Endothelial cell of umbilical vein (primary cell): ENCODE measurements around the gene SULT1A1. TPM values are rescaled to one million over a fixed set of nuclear protein-coding genes. Genes with fewer than 3 reads are reported as not detected.

Experiments used
- BruUV-seq: library from RNA; stranded (reverse); fragments of 400-500 nt; replicated peaks from 2 replicates; lab custom pipeline; 2021; lab: Mats Ljungman, UMichigan
- CTCF ChIA-PET: fragments of 300-600, 350-600 bp; sonication (Branson Sonifier 250); formaldehyde crosslinking; loops from one replicate; lab custom pipeline; 2021; ENCODE audit warnings: antibody characterized with exemption, inconsistent platforms; lab: Charles Lee
- POLR2A ChIA-PET: fragments of 300-600, 350-600 bp; sonication (Branson Sonifier 250); formaldehyde crosslinking; loops from one replicate; lab custom pipeline; 2021; ENCODE audit warnings: antibody characterized with exemption, inconsistent platforms; lab: Charles Lee
- DNase-seq: peaks from one replicate; pipeline ENCODE4 v3.0.0-alpha.2; 2011; ENCODE audit warnings: low read depth, low spot score
- FAIRE-seq: peaks from 2 replicates; lab custom pipeline; 2011; peaks lifted over from hg19 to GRCh38; lab: Jason Lieb, UNC
- H2AFZ ChIP-seq: 2 replicates; pipeline ENCODE4 v1.6.0; 2012; ENCODE audit warnings: low read depth, low read length, control low read depth, inconsistent platforms
- H3K27ac ChIP-seq: 2 replicates; pipeline ENCODE4 v1.5.1; 2011; ENCODE audit warnings: low read depth, mild to moderate bottlenecking, control low read depth, low read length, moderate library complexity; ENCODE audit not compliant: insufficient read depth
- H3K27me3 ChIP-seq, 2 experiments: 2 replicates each; pipeline versions ENCODE4 v1.6.0 to v1.6.1; 2011; ENCODE audit warnings: low read length in 2 of 2, mixed read lengths in 1 of 2; ENCODE audit not compliant: control insufficient read depth in 2 of 2, insufficient read depth in 2 of 2
- H3K36me3 ChIP-seq, 2 experiments: 2 replicates in 1 of 2; 3 replicates in 1 of 2; pipeline ENCODE4 v1.5.1; 2011; ENCODE audit warnings: low read length in 2 of 2, mild to moderate bottlenecking in 1 of 2, moderate library complexity in 1 of 2; ENCODE audit not compliant: control insufficient read depth in 2 of 2, insufficient read depth in 2 of 2; ENCODE audit errors: extremely low read depth in 1 of 2
- H3K4me1 ChIP-seq: 3 replicates; pipeline ENCODE4 v1.5.1; 2011; ENCODE audit warnings: mild to moderate bottlenecking, low read length; ENCODE audit not compliant: control insufficient read depth, insufficient read depth; ENCODE audit errors: extremely low read depth
- H3K4me2 ChIP-seq: 2 replicates; pipeline ENCODE4 v1.6.1; 2011; ENCODE audit warnings: low read length, control low read depth, mixed read lengths; ENCODE audit not compliant: insufficient read depth
- H3K4me3 ChIP-seq, 3 experiments: fragments of 200-600 bp in 1 of 3; sonication (generic), shearing (Covaris generic) in 1 of 3; replicated peaks in 1 of 3; 2 replicates each; pipeline ENCODE4 v1.5.1; 2011 to 2016; ENCODE audit warnings: control low read depth in 3 of 3, low read length in 3 of 3, mild to moderate bottlenecking in 2 of 3, inconsistent platforms in 1 of 3, low read depth in 1 of 3, moderate library complexity in 1 of 3; ENCODE audit not compliant: insufficient read depth in 1 of 3
- H3K79me2 ChIP-seq: 2 replicates; pipeline ENCODE4 v1.6.0; 2012; ENCODE audit warnings: low read length, inconsistent platforms; ENCODE audit not compliant: control insufficient read depth, insufficient read depth
- H3K9ac ChIP-seq: replicated peaks from 2 replicates; pipeline ENCODE3; 2011; ENCODE audit warnings: low read length, control low read depth; ENCODE audit not compliant: insufficient read depth; ENCODE audit errors: extremely low read depth
- H3K9me1 ChIP-seq: replicated peaks from 3 replicates; pipeline ENCODE4 v1.6.0; 2011; ENCODE audit warnings: mild to moderate bottlenecking, low read length; ENCODE audit not compliant: control insufficient read depth, insufficient read depth; ENCODE audit errors: extremely low read depth
- H3K9me3 ChIP-seq: replicated peaks from 2 replicates; pipeline ENCODE4 v1.5.1; 2012; ENCODE audit warnings: low read length, inconsistent platforms; ENCODE audit not compliant: control insufficient read depth, insufficient read depth
- H4K20me1 ChIP-seq: replicated peaks from 2 replicates; pipeline ENCODE3; 2011; ENCODE audit warnings: mild to moderate bottlenecking, low read length; ENCODE audit not compliant: control insufficient read depth, insufficient read depth; ENCODE audit errors: extremely low read depth
- EZH2 ChIP-seq: IDR thresholded peaks from 2 replicates; pipeline ENCODE4 v1.6.1; 2012; ENCODE audit warnings: borderline replicate concordance, low read depth, mild to moderate bottlenecking, moderate library complexity, low read length, inconsistent platforms; ENCODE audit not compliant: severe bottlenecking
- FOS ChIP-seq: IDR thresholded peaks from 2 replicates; pipeline ENCODE4 v1.6.1; 2011; ENCODE audit warnings: mild to moderate bottlenecking, low read length, moderate library complexity, borderline replicate concordance; ENCODE audit not compliant: insufficient read depth
- GATA2 ChIP-seq: IDR thresholded peaks from 2 replicates; pipeline ENCODE4 v1.7.0; 2011; ENCODE audit warnings: low read depth, mild to moderate bottlenecking, moderate library complexity, mixed read lengths, low read length; ENCODE audit not compliant: insufficient read length, insufficient read depth
- JUN ChIP-seq: IDR thresholded peaks from 2 replicates; pipeline ENCODE4 v1.6.1; 2011; ENCODE audit warnings: borderline replicate concordance, low read depth; ENCODE audit not compliant: insufficient read length, insufficient read depth
- MYC ChIP-seq: IDR thresholded peaks from one replicate; pipeline ENCODE4 v1.6.1; 2011; ENCODE audit warnings: mild to moderate bottlenecking, low read depth, low read length
- POLR2A ChIP-seq: IDR thresholded peaks from 2 replicates; pipeline ENCODE4 v1.6.1; 2012; ENCODE audit warnings: low read depth, mild to moderate bottlenecking, control low read depth, low read length
- POLR2AphosphoS5 ChIP-seq: IDR thresholded peaks from 2 replicates; pipeline ENCODE4 v1.6.1; 2012; ENCODE audit warnings: low read depth, mild to moderate bottlenecking, control low read depth, low read length, moderate library complexity; ENCODE audit not compliant: insufficient read depth
- dilution Hi-C: fragments of 300-500 bp; cut with MboI; formaldehyde crosslinking; loops from one replicate; pipeline ENCODE4 v1.15.0; 2019; ENCODE audit warnings: low sequenced_read_pairs; ENCODE audit not compliant: extremely low pct_ligation_motif_present
- intact Hi-C: fragments of 100-400 bp; cut with micrococcal nuclease; formaldehyde crosslinking; loops from one replicate; pipeline ENCODE4 v1.10.0; 2022
- polyA plus RNA-seq, 4 experiments: library from polyadenylated mRNA; depleted of rRNA in 3 of 4; stranded (reverse) in 3 of 4; unstranded in 1 of 4; fragments of >200 nt; gene quantifications; 2 replicates each; pipeline versions ENCODE4 v1.2.1 to v1.2.3, GENCODE V29; 2011 to 2012; ENCODE audit warnings: missing spikeins in 1 of 4
- total RNA-seq: library from RNA; stranded (reverse); gene quantifications from 2 replicates; pipeline ENCODE4 v1.2.3, GENCODE V29; 2021
- TF ChIP-seq, protein P1 (sequence below): IDR thresholded peaks from 2 replicates; pipeline ENCODE4 v1.6.1; 2011; ENCODE audit not compliant: insufficient read depth, insufficient read length
- TF ChIP-seq, protein P2 (sequence below), 2 donors: IDR thresholded peaks; 1 replicate in 1 of 2; 2 replicates in 1 of 2; pipeline ENCODE4 v1.5.1; 2011; ENCODE audit warnings: low read length in 2 of 2, mild to moderate bottlenecking in 2 of 2, moderate library complexity in 2 of 2, control low read depth in 1 of 2, inconsistent platforms in 1 of 2, low read depth in 1 of 2; ENCODE audit not compliant: insufficient read depth in 1 of 2; ENCODE audit errors: extremely low read depth in 1 of 2

Gene SULT1A1
- total and polyA plus RNA-seq, 2 donors (not counting 3 experiments of a cell fraction or from before 2014, with no cell fraction given) = 0.77 to 0.90 TPM

DNA sequence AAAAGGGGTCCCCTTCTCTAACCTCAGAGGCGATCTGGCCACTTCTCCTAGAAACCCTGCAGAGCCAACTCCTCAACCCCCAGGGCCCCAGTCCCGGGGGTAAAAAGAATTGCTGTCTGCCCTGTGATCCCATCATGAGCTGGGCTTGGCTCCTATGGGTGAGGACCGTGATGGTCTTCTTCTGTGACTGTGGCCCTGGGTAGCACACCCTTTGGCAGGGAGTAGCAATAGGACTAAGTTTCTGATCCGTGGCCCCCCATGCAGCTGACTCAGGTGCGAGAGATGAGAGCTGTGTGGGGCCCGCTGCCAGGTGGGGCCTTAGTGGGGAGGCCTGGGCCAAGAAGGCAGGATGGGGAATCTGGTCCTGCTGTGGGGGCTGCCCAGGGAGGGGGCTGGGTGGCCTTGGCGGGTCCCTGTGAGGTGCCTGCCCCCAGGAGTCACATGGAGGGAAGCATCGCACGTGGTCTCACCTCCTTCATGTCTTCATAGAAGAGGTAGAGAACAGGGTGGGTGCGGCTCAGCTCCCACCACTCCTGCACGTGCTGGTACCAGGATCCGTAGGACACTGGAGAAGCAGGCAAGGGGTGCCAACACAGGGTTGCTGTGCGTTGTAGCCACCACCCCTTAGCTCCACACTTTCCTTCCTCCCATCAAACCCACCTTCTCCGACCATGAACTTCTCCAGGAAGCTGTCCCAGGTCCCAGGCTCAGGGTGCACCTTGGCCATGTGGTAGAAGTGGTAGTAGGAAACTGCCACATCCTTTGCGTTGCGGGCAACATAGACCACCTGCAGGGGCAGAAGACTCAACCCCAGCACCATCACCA, 3.3 kb downstream of the SULT1A1 start:
- H3K9ac ChIP-seq = no peak overlapping the region
- ChIA-PET POLR2A (no interaction called here), CTCF (no interaction called here)
- H3K27ac ChIP-seq = no peak overlapping the region
- H3K4me2 ChIP-seq = no peak overlapping the region
- BruUV-seq = no TSS peak
- FAIRE-seq (no peak), DNase-seq (no peak)
- H3K4me1 ChIP-seq = no peaks in the 10 kb centered on the region
- H3K9me3 ChIP-seq = no peaks in the 10 kb centered on the region
- H3K27me3 ChIP-seq = no peaks in the 10 kb centered on the region
- H2AFZ ChIP-seq = no peak overlapping the region
- H3K9me1 ChIP-seq = no peaks in the 10 kb centered on the region
- TF ChIP-seq POLR2AphosphoS5 = no peak
- TF ChIP-seq, protein P1, sequence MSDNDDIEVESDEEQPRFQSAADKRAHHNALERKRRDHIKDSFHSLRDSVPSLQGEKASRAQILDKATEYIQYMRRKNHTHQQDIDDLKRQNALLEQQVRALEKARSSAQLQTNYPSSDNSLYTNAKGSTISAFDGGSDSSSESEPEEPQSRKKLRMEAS = no peak
- TF ChIP-seq EZH2 = no peak
- TF ChIP-seq GATA2 = no peak
- TF ChIP-seq MYC = no peak
- intact Hi-C loops = no loop called here
- dilution Hi-C loops = no loop called here
- no peaks in the 10 kb centered on the region for H3K79me2 ChIP-seq
- H3K4me3 ChIP-seq = no peak overlapping the region
- no peaks in the 10 kb centered on the region for H4K20me1 ChIP-seq
- H3K36me3 ChIP-seq = no peaks in the 10 kb centered on the region

DNA sequence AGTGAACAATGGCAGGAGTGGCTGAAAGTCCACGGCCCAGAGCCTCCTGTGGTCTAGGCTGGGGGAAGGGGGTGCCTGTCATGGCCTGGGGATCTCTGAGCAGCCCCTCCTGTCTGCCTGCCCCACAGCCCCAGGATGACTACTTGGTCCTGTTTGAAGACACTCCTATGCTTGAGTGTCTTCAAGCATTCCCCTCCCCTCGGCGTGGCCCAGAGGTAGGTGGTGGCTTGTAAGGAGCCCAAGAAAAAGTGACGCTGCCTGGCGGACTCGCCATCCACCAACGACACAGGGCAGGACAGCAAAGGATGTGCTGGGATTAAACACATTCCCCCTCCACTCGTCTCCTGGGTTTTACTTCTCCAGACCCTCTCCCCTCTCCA, 5.7 kb downstream of the SULT1A1 start:
- H3K79me2 ChIP-seq = no peaks in the 10 kb centered on the region
- dilution Hi-C loops (no loop called here), intact Hi-C loops (no loop called here)
- DNase-seq = no peak
- no TSS peak for BruUV-seq
- no peak overlapping the region for H3K4me3 ChIP-seq
- no peaks in the 10 kb centered on the region for H3K27me3 ChIP-seq
- no peak for TF ChIP-seq FOS
- TF ChIP-seq GATA2 = no peak
- no peak for TF ChIP-seq POLR2A
- TF ChIP-seq JUN = no peak
- TF ChIP-seq, protein P1 = no peak
- TF ChIP-seq, protein P2, sequence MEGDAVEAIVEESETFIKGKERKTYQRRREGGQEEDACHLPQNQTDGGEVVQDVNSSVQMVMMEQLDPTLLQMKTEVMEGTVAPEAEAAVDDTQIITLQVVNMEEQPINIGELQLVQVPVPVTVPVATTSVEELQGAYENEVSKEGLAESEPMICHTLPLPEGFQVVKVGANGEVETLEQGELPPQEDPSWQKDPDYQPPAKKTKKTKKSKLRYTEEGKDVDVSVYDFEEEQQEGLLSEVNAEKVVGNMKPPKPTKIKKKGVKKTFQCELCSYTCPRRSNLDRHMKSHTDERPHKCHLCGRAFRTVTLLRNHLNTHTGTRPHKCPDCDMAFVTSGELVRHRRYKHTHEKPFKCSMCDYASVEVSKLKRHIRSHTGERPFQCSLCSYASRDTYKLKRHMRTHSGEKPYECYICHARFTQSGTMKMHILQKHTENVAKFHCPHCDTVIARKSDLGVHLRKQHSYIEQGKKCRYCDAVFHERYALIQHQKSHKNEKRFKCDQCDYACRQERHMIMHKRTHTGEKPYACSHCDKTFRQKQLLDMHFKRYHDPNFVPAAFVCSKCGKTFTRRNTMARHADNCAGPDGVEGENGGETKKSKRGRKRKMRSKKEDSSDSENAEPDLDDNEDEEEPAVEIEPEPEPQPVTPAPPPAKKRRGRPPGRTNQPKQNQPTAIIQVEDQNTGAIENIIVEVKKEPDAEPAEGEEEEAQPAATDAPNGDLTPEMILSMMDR (IDR thresholded peaks at IDR 0.05; ENCODE audit: extremely low read depth in 1 of 2, insufficient read depth in 1 of 2, low read depth in 1 of 2, low read length in 2 of 2) = no peak
- TF ChIP-seq MYC = no peak
- no peak for TF ChIP-seq EZH2
- TF ChIP-seq POLR2AphosphoS5 = no peak
- no peak for FAIRE-seq
- no peak overlapping the region for H3K4me2 ChIP-seq
- H3K9me3 ChIP-seq = no peaks in the 10 kb centered on the region
- ChIA-PET POLR2A (no interaction called here), CTCF (interaction anchor here (0.8 to 1.7 kb wide), 3 partner anchors 11 to 287 kb away, joined by 3 read pairs; no protein-coding TSS in a partner anchor)
- no peak overlapping the region for H2AFZ ChIP-seq
- H3K36me3 ChIP-seq = no peaks in the 10 kb centered on the region
- no peak overlapping the region for H3K27ac ChIP-seq
- H4K20me1 ChIP-seq = no peaks in the 10 kb centered on the region
- H3K9ac ChIP-seq = no peak overlapping the region
- H3K9me1 ChIP-seq = no peaks in the 10 kb centered on the region
- no peaks in the 10 kb centered on the region for H3K4me1 ChIP-seq
